ENCODE measurements around the gene TSC2.

TSC2 gene

DNA sequence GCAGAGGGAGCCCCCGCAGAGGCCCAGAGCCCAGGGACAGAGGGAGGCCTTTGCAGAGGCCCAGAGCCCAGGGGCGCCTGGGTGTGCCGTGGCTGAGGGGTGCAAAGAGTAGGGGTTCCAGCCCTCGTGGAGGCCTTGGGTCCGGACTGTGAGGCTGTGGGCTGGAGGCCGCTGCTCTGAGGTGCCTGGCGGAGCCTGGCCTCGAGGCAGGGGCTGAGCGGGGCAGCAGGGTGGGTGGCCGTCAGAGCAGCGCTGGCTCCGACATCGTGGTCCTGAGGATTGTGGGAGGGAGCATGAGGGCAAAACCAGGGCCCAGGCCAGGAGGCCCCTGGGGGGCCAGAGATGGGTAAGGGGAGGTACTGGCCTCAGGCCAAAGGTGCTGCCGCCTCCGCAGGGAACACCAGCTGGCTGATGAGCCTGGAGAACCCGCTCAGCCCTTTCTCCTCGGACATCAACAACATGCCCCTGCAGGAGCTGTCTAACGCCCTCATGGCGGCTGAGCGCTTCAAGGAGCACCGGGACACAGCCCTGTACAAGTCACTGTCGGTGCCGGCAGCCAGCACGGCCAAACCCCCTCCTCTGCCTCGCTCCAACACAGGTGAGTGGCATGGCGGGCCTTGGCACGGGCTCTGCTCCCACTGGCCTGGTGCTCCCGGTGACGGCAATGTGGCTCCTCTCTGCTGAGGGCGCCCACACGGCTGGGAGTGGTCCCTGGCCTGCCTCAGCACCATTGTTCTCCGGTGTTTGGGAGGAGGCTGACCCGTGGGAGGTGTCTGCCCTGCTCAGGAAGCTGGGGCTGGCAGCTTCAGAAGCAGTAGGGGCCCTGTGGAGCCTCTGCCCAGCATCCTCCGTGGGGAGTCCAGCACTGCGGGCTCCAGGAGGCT is 33.7 kb downstream of the TSC2 start:
- in situ Hi-C loops (cut with MboI; ENCODE audit: low pct_unique_long_range_greater_than_20kb, low sequenced_read_pairs), result no loop called here
- DNase-seq, result no peak

DNA sequence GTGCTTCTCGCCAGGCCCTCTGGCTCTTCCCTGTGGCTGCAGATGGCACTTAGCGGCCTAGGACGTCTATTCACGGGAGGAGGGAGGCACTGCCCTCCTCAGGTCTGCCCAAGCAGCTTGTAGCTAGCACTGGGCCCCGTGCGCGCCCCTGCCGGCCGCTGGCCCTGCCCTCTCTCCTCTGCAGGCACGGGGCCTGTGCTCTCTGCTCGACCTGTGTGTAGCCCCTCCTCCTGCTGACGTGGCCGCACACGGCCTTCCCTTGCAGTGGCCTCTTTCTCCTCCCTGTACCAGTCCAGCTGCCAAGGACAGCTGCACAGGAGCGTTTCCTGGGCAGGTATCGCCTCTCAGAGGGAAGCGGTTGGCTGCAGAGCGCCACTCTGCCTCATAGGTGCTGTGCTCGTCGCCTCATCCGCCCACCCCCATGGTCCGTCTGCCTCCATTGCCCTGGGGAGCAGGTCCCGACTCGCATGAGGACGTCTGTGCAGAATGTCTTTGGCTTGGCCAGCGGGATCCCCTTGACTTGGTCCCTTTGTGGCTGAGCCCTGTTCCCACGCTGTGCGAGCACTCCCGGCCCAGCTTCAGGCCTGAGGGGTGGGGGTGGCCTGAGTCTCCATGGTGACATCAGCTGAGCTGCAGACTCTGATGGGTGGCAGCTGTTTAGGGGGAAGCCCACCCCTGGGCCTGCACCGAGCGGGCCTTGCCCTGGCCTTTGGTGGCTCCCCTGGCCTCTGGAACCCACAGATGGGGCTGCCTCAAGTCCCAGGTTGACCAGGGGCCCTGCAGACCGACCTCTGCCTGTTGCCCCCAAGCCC is 34.6 kb downstream of the TSC2 start:
- no peak for DNase-seq
- in situ Hi-C loops (cut with MboI; ENCODE audit: low pct_unique_long_range_greater_than_20kb, low sequenced_read_pairs), result no loop called here

DNA sequence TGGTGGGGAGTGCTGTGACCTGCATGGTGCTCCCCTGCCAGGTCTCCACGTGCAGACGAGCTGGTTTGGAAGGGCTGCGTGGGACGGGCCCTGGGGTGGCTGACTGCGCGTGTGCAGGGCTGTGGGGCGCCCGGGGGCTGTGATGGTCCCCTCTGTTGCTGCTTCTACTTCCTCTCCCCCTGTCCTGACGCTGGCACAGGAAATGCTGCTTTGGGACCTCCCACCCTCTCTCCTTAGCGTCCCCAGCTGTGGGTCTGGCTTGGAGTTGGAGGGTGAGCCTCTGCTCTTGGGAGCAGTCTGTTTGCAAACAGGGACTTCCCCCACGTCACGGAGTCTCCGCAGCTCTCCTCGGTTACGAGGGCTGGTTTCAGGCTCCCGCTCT is 35.2 kb downstream of the TSC2 start:
- DNase-seq, result no peak
- in situ Hi-C loops (cut with MboI; ENCODE audit: low pct_unique_long_range_greater_than_20kb, low sequenced_read_pairs), result no loop called here

DNA sequence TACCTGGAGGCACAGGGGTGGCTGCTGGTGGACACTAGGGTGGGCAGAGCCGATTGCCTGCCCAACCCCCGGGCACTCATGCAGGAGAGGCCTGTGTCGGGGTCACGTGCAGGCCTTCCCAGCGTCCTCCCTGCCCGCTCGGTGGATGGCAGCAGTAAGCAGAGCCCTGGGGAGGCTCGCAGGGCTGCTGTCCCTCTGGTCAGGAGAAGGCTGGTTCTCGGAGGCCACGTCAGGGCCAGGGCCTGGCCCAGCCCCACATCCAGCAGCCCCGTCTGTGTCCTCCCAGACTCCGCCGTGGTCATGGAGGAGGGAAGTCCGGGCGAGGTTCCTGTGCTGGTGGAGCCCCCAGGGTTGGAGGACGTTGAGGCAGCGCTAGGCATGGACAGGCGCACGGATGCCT is 35.6 kb downstream of the TSC2 start:
- in situ Hi-C loops (cut with MboI; ENCODE audit: low pct_unique_long_range_greater_than_20kb, low sequenced_read_pairs), result no loop called here

DNA sequence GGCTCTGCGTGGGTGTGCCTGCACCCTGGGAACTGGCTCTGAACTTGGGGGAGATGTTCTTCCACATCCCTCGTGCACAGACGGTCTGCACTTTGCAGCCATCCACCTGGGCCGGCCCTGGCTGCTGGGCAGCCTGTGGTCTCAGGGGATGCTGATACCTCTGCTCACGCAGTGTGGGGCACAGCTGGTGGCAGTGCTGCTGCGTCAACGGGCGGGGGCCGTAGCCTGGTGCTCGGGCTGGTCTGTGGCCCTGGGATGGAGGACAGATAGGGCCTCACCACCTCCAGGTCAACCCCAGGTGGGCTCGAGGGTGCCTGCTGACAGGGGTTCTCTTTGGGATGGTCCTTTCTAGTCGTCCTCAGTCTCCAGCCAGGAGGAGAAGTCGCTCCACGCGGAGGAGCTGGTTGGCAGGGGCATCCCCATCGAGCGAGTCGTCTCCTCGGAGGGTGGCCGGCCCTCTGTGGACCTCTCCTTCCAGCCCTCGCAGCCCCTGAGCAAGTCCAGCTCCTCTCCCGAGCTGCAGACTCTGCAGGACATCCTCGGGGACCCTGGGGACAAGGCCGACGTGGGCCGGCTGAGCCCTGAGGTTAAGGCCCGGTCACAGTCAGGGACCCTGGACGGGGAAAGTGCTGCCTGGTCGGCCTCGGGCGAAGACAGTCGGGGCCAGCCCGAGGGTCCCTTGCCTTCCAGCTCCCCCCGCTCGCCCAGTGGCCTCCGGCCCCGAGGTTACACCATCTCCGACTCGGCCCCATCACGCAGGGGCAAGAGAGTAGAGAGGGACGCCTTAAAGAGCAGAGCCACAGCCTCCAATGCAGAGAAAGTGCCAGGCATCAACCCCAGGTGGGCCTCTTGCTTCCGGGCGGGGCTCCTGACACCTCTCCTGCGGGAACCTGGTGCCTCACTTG is 36.3 kb downstream of the TSC2 start:
- in situ Hi-C loops (cut with MboI; ENCODE audit: low pct_unique_long_range_greater_than_20kb, low sequenced_read_pairs), result no loop called here

More for the DNA sequence above, 35.6 kb downstream of the TSC2 start:
- no peak for DNase-seq

DNA sequence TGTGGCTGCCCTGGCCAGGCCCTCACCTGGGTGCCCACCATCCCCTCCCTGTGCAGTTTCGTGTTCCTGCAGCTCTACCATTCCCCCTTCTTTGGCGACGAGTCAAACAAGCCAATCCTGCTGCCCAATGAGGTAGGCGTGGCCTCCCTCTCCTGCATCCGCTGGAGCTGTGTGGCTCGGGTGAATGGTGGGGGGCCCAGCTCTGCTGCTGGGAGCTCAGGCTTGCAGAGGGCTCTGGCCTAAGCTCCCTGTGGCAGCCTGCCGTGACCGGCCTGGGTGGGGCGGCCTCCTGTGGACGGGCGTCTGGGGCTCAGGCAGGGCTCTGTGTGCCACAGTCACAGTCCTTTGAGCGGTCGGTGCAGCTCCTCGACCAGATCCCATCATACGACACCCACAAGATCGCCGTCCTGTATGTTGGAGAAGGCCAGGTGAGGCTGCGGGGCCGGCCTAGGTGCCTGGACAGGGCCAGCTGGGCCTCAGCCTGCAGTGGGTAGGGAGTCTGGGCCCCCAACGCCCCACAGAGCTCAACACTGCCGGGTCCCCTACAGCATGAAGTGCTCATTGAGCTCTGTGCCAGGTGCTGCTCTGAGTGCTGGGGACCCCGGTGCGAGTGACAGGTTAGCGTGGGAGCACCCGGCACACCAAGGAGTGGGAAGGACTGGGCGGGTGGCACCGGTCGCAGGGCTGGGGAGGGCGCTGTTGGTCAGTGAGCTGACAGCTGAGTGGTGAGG is 37.3 kb downstream of the TSC2 start:
- in situ Hi-C loops (cut with MboI; ENCODE audit: low pct_unique_long_range_greater_than_20kb, low sequenced_read_pairs), result no loop called here
- no peak for DNase-seq

More for the DNA sequence above, 36.3 kb downstream of the TSC2 start:
- DNase-seq, result no peak

DNA sequence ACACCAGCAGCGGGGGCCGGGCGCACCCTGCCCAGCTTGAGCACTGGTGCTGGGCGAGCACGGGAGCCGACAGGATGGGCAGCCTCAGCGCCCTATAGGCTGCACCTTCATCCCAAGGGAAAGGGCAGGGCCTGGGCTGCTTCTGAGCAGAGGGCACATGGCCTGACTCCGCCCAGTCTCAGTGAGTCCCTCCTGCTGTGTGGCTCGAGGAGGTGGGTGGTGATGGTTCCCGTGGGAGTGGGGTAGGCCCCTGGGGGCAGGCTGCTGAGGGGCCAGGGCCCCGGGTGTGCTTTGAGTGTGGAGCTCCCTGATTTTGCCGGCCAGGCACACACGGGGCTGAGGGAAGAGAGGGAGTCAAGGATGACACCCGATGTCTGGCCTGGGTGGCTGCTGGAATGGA is 37.9 kb downstream of the TSC2 start:
- in situ Hi-C loops (cut with MboI; ENCODE audit: low pct_unique_long_range_greater_than_20kb, low sequenced_read_pairs), result no loop called here
- no peak for DNase-seq

DNA sequence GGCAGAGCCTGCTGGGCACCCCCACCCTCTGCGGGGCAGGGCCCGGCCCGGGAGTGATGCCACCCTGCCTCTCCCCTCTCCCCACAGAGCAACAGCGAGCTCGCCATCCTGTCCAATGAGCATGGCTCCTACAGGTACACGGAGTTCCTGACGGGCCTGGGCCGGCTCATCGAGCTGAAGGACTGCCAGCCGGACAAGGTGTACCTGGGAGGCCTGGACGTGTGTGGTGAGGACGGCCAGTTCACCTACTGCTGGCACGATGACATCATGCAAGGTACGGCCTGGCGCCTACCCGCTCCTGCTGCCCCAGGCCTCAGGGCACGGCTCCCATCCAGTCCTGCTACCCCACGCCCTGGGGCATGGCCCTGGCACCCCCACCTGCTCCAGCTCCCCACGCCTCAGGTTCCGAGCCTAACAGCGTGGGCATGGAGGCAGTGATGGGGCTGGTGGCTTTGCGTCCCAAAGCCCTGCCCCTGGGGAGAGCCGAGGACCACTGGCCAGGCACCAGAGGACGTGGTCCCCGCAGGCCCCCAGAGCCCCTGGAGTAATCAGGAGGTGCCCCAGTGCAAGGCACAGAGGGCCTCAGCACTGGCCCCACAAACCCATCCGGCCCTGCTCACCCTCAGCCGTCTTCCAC is 38.4 kb downstream of the TSC2 start:
- no peak for DNase-seq

DNA sequence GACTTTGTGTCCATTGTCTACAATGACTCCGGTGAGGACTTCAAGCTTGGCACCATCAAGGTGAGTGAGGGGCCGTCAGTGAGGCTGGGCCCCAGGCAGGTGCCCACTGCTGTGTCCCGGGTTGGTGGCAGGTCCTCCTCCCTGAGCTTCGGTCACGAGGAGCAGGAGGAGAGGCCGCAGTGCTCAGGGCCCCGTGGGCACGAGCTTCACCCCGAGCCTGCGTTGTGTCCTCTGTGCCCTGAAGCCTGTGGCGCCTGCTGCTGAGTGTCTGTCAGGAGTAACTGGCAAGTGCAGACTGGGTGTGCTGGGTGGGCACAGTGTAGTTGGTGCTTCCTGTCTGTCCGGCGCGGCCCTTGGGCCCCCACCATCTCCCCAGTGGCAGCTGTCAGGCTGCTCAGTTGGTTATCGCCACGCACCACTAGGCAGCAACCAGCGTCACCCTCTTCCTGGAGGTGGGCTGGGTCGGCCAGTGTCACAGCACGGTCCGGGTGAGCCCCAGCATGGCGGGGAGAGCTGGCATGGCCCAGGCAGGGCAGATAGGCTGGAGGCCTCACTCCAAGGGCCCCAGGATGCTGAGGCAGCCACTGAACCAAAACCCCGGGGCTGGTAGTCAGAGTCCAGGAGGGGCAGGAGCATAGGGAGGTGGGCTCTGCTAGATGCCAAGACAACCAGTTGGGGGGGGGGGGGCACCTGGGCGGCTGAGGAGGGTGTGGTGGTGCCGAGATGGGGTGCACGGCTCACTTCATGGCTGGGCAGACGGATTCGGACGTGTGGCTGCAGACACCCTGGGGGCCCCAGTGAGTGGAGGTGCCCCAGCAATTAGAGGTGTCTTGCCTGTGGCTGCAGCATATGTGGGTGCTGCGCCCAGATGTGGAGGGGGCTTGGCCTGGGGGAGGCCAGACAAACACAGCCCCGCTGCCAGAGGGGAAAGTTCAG is 39.3 kb downstream of the TSC2 start:
- in situ Hi-C loops (cut with MboI; ENCODE audit: low pct_unique_long_range_greater_than_20kb, low sequenced_read_pairs), result no loop called here
- no peak for DNase-seq

More for the DNA sequence above, 38.4 kb downstream of the TSC2 start:
- in situ Hi-C loops (cut with MboI; ENCODE audit: low pct_unique_long_range_greater_than_20kb, low sequenced_read_pairs), result no loop called here

DNA sequence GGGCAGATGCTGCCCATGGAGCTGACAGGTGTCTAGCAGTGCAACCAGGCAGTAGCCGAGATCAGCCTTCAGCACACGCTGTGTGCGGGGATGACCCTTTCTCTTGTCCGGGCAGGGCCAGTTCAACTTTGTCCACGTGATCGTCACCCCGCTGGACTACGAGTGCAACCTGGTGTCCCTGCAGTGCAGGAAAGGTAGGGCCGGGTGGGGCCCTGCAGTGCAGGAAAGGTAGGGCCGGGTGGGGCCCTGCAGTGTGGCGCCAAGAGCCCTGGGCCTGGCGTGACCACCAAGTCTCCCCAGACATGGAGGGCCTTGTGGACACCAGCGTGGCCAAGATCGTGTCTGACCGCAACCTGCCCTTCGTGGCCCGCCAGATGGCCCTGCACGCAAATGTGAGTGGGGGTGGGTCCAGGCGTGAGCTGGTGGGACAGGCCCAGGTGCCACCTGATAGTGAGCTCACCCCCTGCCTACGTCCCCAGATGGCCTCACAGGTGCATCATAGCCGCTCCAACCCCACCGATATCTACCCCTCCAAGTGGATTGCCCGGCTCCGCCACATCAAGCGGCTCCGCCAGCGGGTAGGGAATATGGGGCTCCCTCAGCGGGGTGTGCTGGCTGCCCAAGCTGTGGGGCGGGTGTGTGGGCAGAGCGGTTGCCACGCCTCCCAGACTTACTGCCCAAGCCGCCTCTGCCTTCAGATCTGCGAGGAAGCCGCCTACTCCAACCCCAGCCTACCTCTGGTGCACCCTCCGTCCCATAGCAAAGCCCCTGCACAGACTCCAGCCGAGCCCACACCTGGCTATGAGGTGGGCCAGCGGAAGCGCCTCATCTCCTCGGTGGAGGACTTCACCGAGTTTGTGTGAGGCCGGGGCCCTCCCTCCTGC is 40.2 kb downstream of the TSC2 start:
- DNase-seq, result no peak
- in situ Hi-C loops (cut with MboI; ENCODE audit: low pct_unique_long_range_greater_than_20kb, low sequenced_read_pairs), result no loop called here

DNA sequence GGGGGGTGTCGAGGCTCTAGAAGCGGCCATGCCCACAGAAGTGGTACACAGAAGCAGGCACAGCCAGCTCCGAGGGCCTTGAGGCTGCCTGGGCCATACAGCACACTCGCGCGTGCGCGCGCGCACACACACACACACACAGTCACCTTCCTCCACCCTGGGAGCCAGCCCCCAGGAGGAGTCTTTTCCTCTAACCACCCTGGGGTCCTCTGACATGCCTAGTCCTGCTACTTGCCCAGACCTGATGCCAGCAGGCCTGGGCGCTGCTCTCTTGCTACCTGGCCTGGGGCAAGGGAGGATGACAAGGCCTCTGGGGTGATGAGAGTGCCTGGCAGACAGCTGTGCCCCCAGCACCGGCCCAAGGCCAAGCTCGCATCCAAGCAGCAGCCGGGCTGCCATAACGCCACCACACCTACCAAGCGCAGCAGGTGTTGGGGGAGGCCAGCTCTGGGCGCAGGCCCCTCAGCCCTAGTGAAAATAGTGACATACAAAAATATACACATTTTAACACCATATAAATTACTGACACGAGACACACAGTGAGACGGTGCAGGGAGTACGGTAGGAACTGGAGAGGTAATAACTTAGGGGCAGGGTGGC is 41.1 kb downstream of the TSC2 start:
- no peak for DNase-seq
- in situ Hi-C loops (cut with MboI; ENCODE audit: low pct_unique_long_range_greater_than_20kb, low sequenced_read_pairs), result no loop called here

DNA sequence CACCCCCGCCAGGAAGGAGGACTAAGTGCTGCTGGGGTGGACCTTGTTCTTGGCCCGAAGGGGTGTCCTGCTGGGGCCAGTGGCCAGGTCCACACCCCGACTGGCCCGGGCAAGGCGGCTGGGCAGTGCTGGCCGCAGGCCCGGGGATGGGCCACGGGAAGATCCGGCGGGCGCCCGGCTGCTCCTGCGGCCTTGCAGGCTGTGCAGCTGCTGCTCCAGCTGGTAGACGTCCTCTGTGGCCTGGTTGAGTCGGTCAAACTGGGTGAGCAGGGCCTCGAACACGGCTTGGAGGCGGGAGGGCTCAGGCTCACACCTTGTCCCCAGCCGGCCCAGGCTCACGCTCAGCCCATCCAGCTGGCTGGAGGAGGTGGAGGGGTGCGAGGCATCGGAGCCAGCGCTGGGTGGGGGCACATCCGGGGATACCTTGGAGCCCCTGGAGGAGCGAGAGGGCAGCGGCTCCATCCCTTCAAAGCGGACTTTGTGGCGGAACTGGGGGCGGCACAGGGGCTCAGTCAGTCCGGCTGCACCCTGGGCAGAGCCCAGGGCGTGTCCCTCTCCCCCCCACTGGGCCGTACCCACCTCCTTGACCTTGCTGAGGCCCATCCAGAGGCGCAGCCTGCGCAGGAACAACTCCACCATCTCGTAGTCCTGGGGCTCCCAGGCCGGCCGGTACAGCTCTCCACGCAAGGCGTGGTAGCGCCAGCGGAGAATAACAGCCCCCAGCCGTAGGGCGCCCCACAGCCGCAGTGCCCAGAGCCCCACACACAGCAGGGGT is 42.1 kb downstream of the TSC2 start:
- DNase-seq, result no peak
- in situ Hi-C loops (cut with MboI; ENCODE audit: low pct_unique_long_range_greater_than_20kb, low sequenced_read_pairs), result no loop called here

DNA sequence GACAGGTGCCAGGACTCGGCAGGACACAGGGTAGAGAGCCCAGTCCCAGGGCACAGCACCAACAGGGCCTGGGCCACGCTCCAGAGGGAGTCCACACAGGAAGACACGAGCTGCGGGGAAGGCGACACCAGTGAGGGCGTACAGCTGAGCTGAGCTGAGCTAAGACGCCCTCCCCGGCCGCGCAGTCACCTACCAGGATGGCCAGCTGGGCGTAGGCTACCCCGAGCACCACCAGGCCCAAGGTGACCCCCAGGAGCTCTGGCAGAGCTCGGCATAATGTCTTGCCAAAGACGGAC is 42.6 kb downstream of the TSC2 start:
- in situ Hi-C loops (cut with MboI; ENCODE audit: low pct_unique_long_range_greater_than_20kb, low sequenced_read_pairs), result no loop called here
- no peak for DNase-seq

DNA sequence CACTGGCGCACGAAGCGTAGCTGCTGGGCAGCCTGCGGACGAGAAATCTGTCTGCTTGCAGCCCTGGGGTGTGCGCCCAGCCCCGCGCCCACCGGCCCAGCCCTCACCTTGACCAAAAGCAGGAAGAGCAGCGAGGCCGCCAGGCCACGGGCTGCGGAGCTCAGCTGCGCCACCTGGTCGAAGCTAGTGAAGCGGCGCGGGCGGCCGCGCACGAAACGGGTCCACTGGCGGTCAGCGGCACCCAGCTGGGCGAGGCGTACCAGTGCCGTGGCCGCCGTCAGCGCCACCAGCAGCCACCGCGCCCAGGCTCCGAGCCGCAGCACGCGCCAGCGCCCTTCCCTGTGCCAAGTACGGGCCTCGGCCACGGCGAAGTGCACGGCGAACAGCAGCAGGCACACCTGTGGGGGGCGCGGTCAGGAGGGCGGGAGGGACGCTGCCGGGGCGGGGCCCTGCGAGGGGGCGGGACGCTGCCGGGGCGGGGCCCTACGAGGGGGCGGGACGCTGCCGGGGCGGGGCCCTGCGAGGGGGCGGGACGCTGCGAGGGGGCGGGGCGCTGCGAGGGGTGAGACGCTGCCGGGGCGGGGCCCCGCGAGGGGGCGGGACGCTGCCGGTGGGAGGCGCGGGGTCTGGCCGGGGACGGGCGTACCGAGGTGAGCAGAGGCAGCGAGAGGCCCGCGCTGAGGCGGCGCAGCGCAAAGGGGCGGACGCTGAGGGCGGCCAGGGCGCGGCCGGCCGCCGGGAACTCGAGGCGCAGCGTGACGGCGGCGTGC is 43.2 kb downstream of the TSC2 start:
- DNase-seq, result no peak
- in situ Hi-C loops (cut with MboI; ENCODE audit: low pct_unique_long_range_greater_than_20kb, low sequenced_read_pairs), result no loop called here

All from KBM-7 (cell line).